ENCODE measurements around the gene GSDMA. TPM values are rescaled to one million over a fixed set of nuclear protein-coding genes. Genes with fewer than 3 reads are reported as not detected.

Gene GSDMA
- total RNA-seq, 5 donors from 2014 or later (not counting 1 experiment from before 2014, with no cell fraction given): 0.86 to 7.6 (median 3.4) TPM

DNA sequence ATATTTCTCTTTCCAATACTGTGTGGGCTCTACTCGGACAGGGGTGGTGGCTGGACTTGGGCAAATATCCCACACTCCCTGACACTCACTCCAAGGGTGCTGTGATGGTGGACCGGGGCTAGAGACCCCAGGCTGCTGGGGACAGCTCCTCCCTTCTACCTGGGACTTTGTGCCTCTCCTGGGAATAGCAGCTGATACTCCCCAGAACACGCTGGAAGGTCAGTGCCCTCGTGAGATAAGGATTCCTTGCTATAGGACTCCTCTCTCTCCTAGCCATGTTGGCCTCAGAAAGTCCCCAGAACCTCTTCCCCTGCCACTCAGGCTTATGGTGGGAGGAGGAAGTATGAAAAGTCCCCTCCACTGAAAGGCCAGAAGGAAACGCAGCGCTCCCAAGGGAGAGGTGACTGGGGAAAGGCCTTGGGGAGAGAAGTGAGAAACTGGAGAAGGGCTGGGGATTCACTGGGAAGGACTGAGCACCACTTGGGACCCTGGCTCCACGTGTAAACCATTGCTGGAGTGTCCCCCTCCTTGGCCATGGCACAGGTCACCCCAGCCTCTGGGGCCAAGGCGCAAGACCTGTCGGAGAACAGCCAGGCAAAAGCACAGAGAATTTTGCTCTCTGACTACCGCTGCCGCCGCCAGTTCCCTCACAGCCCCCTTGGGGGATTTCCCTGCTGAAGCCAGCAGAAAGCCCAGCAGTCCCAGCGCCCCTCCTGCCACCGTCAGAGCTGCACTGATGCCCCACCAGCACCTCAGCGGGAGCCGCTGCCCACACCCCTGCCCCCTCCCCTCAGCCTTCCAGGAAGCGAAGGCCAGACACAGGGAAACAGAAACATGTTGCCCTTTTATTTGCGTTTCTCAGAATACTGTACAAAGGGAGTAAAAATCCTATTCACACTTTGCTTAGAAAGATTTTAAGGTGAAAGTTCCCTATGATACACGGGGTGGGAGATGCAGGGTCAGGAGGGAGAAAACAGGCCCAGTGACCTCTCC is 42.3 kb upstream of the GSDMA start:
- Histone ChIP-seq H3K4me3 (ENCODE audit: control insufficient read depth in 1 of 2, extremely low read depth in 1 of 2, low read length in 1 of 2) (no peak overlapping the region), H3K27ac (ENCODE audit: low read length) (peak overlapping the region; percentile 55), H3K9me3 (no peaks in the 10 kb centered on the region), H3K4me1 (ENCODE audit: control insufficient read depth in 1 of 2, extremely low read depth in 1 of 2, insufficient read depth in 2 of 2, low read length in 2 of 2) (peaks cover 40 to 71% of the 10 kb centered on the region in 2 experiments), H3K27me3 (replicated peaks in 1 of 2; ENCODE audit: control insufficient read depth in 2 of 2, extremely low read depth in 1 of 2, insufficient read depth in 2 of 2, low read length in 1 of 2) (no peaks in the 10 kb centered on the region), H3K36me3 (ENCODE audit: control insufficient read depth in 2 of 2, extremely low read depth in 1 of 2, insufficient read depth in 1 of 2, low read length in 1 of 2) (peaks cover 20 to 50% of the 10 kb centered on the region in 2 donors)
- POLR2A ChIA-PET: no interaction called here
- H3K27me3 Mint-ChIP-seq: no peaks in the 10 kb centered on the region
- ATAC-seq (replicated peaks in 1 of 4) (peak; percentile 41 to 88 (median 46)), DNase-seq (peak in 29 of 35 experiments; percentile 14 to 60 (median 34))
- H3K36me3 Mint-ChIP-seq: peaks cover 46% of the 10 kb centered on the region
- WGBS (ENCODE audit: insufficient coverage): 46% methylated on average over 8 of the region's 19 CpGs
- peaks cover 71 to 83% (median 79%) of the 10 kb centered on the region in 3 donors for H3K4me1 Mint-ChIP-seq
- peak overlapping the region; percentile 87 to 89 for H3K27ac Mint-ChIP-seq
- no peaks in the 10 kb centered on the region for H3K9me3 Mint-ChIP-seq
- H3K4me3 Mint-ChIP-seq: peak overlapping the region in 1 of 3 donors; percentile 90
- CTCF ChIA-PET: no interaction called here

- Histone ChIP-seq H3K36me3 (ENCODE audit: control insufficient read depth in 2 of 2, extremely low read depth in 1 of 2, insufficient read depth in 1 of 2, low read length in 1 of 2) (peaks cover 17 to 50% of the 10 kb centered on the region in 2 donors), H3K27me3 (replicated peaks in 1 of 2; ENCODE audit: control insufficient read depth in 2 of 2, extremely low read depth in 1 of 2, insufficient read depth in 2 of 2, low read length in 1 of 2) (no peaks in the 10 kb centered on the region), H3K9me3 (no peaks in the 10 kb centered on the region), H3K4me3 (ENCODE audit: control insufficient read depth in 1 of 2, extremely low read depth in 1 of 2, low read length in 1 of 2) (no peak overlapping the region), H3K4me1 (ENCODE audit: control insufficient read depth in 1 of 2, extremely low read depth in 1 of 2, insufficient read depth in 2 of 2, low read length in 2 of 2) (peaks cover 45 to 79% of the 10 kb centered on the region in 2 experiments), H3K27ac (ENCODE audit: low read length) (peak overlapping the region; percentile 55)
- H3K9me3 Mint-ChIP-seq: no peaks in the 10 kb centered on the region
- peaks cover 80 to 89% (median 87%) of the 10 kb centered on the region in 3 donors for H3K4me1 Mint-ChIP-seq
- ChIA-PET CTCF (interaction anchor here in 1 of 2 donors (0.7 kb wide), 1 partner anchor 19 kb away, joined by 3 read pairs; no protein-coding TSS in a partner anchor), POLR2A (no interaction called here)
- peaks cover 43% of the 10 kb centered on the region for H3K36me3 Mint-ChIP-seq
- ATAC-seq (replicated peaks in 1 of 4) (peak; percentile 13 to 22 (median 18)), DNase-seq (no peak)
- peak overlapping the region in 2 of 3 donors; percentile 37 to 90 for H3K4me3 Mint-ChIP-seq
- H3K27me3 Mint-ChIP-seq: no peaks in the 10 kb centered on the region
- H3K27ac Mint-ChIP-seq: peak overlapping the region; percentile 87 to 89
- WGBS (ENCODE audit: insufficient coverage): 13% methylated on average over 3 of the region's 5 CpGs
These were observed 41.5 kb upstream of the GSDMA start for GRCh38 chr17:39921323-39921722.

DNA sequence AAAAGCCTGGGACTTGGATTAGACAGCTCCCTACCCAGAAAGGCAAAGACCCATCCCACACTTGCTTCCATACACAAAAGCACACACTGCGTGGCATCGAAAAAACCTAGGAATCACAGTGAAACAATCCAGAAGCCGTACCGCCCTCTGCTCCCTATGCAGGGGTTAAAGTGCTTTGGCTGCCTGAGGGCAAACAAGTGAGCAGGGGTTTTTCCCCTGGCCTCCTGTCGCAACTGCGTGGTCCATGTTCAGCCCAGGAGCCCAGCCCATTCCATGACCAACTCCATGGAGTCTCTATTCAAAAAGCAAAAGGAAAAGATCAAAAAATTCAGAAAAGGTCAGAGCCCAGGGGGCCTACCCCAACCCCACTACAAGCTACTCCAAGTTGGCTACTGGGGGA is 40.8 kb upstream of the GSDMA start:
- peak overlapping the region; percentile 55 for H3K27ac ChIP-seq (ENCODE audit: low read length)
- peaks cover 45 to 84% of the 10 kb centered on the region in 2 experiments for H3K4me1 ChIP-seq (ENCODE audit: control insufficient read depth in 1 of 2, extremely low read depth in 1 of 2, insufficient read depth in 2 of 2, low read length in 2 of 2)
- Mint-ChIP-seq H3K4me1 (peaks cover 81 to 88% (median 83%) of the 10 kb centered on the region in 3 donors), H3K36me3 (peaks cover 40% of the 10 kb centered on the region), H3K4me3 (peak overlapping the region in 1 of 3 donors; percentile 90), H3K9me3 (no peaks in the 10 kb centered on the region), H3K27ac (peak overlapping the region; percentile 87 to 89), H3K27me3 (no peaks in the 10 kb centered on the region)
- DNase-seq (no peak), ATAC-seq (replicated peaks in 1 of 4) (no peak)
- H3K9me3 ChIP-seq: no peaks in the 10 kb centered on the region
- 100% methylated on average over 3 of the region's 6 CpGs for WGBS (ENCODE audit: insufficient coverage)
- ChIA-PET CTCF (interaction anchor here (0.5 to 1.3 kb wide), 3 partner anchors 9 to 264 kb away, joined by 3 to 7 read pairs (median 6); no protein-coding TSS in a partner anchor), POLR2A (no interaction called here)
- peaks cover 11 to 45% of the 10 kb centered on the region in 2 donors for H3K36me3 ChIP-seq (ENCODE audit: control insufficient read depth in 2 of 2, extremely low read depth in 1 of 2, insufficient read depth in 1 of 2, low read length in 1 of 2)
- no peaks in the 10 kb centered on the region for H3K27me3 ChIP-seq (replicated peaks in 1 of 2; ENCODE audit: control insufficient read depth in 2 of 2, extremely low read depth in 1 of 2, insufficient read depth in 2 of 2, low read length in 1 of 2)
- peak overlapping the region in 1 of 2 donors; percentile 39 for H3K4me3 ChIP-seq (ENCODE audit: control insufficient read depth in 1 of 2, extremely low read depth in 1 of 2, low read length in 1 of 2)

GRCh38 chr17:39923230-39923629 is 39.6 kb upstream of the GSDMA start:
- H3K27ac ChIP-seq (ENCODE audit: low read length): no peak overlapping the region
- H3K27me3 Mint-ChIP-seq: no peaks in the 10 kb centered on the region
- peak overlapping the region in 2 of 3 donors; percentile 9 to 90 for H3K4me3 Mint-ChIP-seq
- 100% methylated on average over 1 of the region's 6 CpGs for WGBS (ENCODE audit: insufficient coverage)
- H3K36me3 Mint-ChIP-seq: peaks cover 33% of the 10 kb centered on the region
- no peaks in the 10 kb centered on the region for H3K9me3 ChIP-seq
- ATAC-seq (replicated peaks in 1 of 4) (no peak), DNase-seq (no peak)
- H3K9me3 Mint-ChIP-seq: no peaks in the 10 kb centered on the region
- ChIA-PET POLR2A (no interaction called here), CTCF (no interaction called here)
- peaks cover 79 to 83% (median 81%) of the 10 kb centered on the region in 3 donors for H3K4me1 Mint-ChIP-seq
- no peak overlapping the region for H3K4me3 ChIP-seq (ENCODE audit: control insufficient read depth in 1 of 2, extremely low read depth in 1 of 2, low read length in 1 of 2)
- H3K4me1 ChIP-seq (ENCODE audit: control insufficient read depth in 1 of 2, extremely low read depth in 1 of 2, insufficient read depth in 2 of 2, low read length in 2 of 2): peaks cover 45 to 86% of the 10 kb centered on the region in 2 experiments
- H3K27ac Mint-ChIP-seq: peak overlapping the region; percentile 87 to 89
- peaks cover 10 to 44% of the 10 kb centered on the region in 2 donors for H3K36me3 ChIP-seq (ENCODE audit: control insufficient read depth in 2 of 2, extremely low read depth in 1 of 2, insufficient read depth in 1 of 2, low read length in 1 of 2)
- H3K27me3 ChIP-seq (replicated peaks in 1 of 2; ENCODE audit: control insufficient read depth in 2 of 2, extremely low read depth in 1 of 2, insufficient read depth in 2 of 2, low read length in 1 of 2): no peaks in the 10 kb centered on the region

DNA sequence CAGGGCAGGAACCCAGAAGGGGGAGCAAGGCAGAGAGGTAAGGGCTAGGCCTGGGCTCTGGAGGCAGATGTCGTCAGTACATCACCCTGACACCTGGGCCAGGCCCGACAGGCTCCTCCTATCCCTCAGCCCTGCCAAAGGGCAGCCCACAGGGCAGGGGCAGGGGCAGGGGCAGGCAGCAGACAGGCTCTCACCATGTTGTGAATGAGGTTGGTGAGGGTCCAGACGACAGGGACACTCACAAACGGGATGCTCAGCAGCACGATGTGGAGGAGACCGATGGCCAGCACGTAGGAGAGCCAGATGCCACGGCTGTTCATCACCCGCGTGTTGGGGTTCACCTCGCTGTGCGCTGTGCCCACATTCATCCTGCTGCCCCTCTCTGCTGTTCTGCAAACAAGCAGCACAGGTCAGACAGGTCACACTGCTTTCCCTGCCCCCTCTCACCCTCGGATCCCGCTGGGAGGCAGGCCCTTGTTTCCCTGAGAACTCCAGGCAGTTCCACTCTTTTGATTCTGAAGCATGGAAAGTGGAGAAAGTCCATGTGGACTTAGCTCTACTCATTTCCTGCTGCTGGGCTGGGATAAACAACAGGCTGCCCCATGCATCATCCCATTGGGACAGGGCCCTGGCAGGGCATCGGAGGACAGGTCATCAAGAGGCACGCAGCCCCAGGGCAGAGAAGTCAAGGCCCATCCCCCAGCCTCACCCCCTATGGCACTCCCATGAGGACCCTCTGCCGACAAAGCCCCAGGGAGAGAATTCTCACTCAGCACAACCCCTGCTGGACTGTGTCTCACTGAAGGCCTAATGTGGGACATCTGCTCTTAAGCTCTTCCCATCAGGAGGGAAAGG is 38.7 kb upstream of the GSDMA start:
- Histone ChIP-seq H3K36me3 (ENCODE audit: control insufficient read depth in 2 of 2, extremely low read depth in 1 of 2, insufficient read depth in 1 of 2, low read length in 1 of 2) (peaks cover 10 to 42% of the 10 kb centered on the region in 2 donors), H3K4me3 (ENCODE audit: control insufficient read depth in 1 of 2, extremely low read depth in 1 of 2, low read length in 1 of 2) (peak overlapping the region; percentile 93 to 95)

GRCh38 chr17:39924691-39925055 is 38.1 kb upstream of the GSDMA start:
- Mint-ChIP-seq H3K4me3 (peak overlapping the region; percentile 90 to 99 (median 97)), H3K9me3 (no peaks in the 10 kb centered on the region), H3K4me1 (peaks cover 72 to 80% (median 74%) of the 10 kb centered on the region in 3 donors), H3K36me3 (peaks cover 24% of the 10 kb centered on the region), H3K27ac (peak overlapping the region; percentile 94 to 98), H3K27me3 (no peaks in the 10 kb centered on the region)
- no peaks in the 10 kb centered on the region for H3K27me3 ChIP-seq (replicated peaks in 1 of 2; ENCODE audit: control insufficient read depth in 2 of 2, extremely low read depth in 1 of 2, insufficient read depth in 2 of 2, low read length in 1 of 2)
- H3K36me3 ChIP-seq (ENCODE audit: control insufficient read depth in 2 of 2, extremely low read depth in 1 of 2, insufficient read depth in 1 of 2, low read length in 1 of 2): peaks cover 10 to 39% of the 10 kb centered on the region in 2 donors
- peak overlapping the region; percentile 93 to 95 for H3K4me3 ChIP-seq (ENCODE audit: control insufficient read depth in 1 of 2, extremely low read depth in 1 of 2, low read length in 1 of 2)
- H3K9me3 ChIP-seq: no peaks in the 10 kb centered on the region
- 40% methylated on average over 3 of the region's 3 CpGs for WGBS (ENCODE audit: insufficient coverage)
- POLR2A ChIA-PET: no interaction called here
- no peak for DNase-seq
- ATAC-seq (replicated peaks in 1 of 4): no peak
- CTCF ChIA-PET: interaction anchor here in 1 of 2 donors (1.7 kb wide), 1 partner anchor 51 kb away, joined by 4 read pairs; no protein-coding TSS in a partner anchor
- H3K4me1 ChIP-seq (ENCODE audit: control insufficient read depth in 1 of 2, extremely low read depth in 1 of 2, insufficient read depth in 2 of 2, low read length in 2 of 2): peaks cover 47 to 76% of the 10 kb centered on the region in 2 experiments
- H3K27ac ChIP-seq (ENCODE audit: low read length): peak overlapping the region; percentile 76

More for the DNA sequence above, 38.7 kb upstream of the GSDMA start:
- H3K27me3 ChIP-seq (replicated peaks in 1 of 2; ENCODE audit: control insufficient read depth in 2 of 2, extremely low read depth in 1 of 2, insufficient read depth in 2 of 2, low read length in 1 of 2): no peaks in the 10 kb centered on the region
- no peak for ATAC-seq (replicated peaks in 1 of 4)
- peaks cover 47 to 78% of the 10 kb centered on the region in 2 experiments for H3K4me1 ChIP-seq (ENCODE audit: control insufficient read depth in 1 of 2, extremely low read depth in 1 of 2, insufficient read depth in 2 of 2, low read length in 2 of 2)
- H3K27me3 Mint-ChIP-seq: no peaks in the 10 kb centered on the region
- H3K36me3 Mint-ChIP-seq: peaks cover 28% of the 10 kb centered on the region
- no peaks in the 10 kb centered on the region for H3K9me3 ChIP-seq
- H3K4me1 Mint-ChIP-seq: peaks cover 74 to 80% (median 74%) of the 10 kb centered on the region in 3 donors
- 86% methylated on average over 13 of the region's 17 CpGs for WGBS (ENCODE audit: insufficient coverage)
- peak overlapping the region; percentile 76 for H3K27ac ChIP-seq (ENCODE audit: low read length)
- no peak for DNase-seq
- ChIA-PET POLR2A (no interaction called here), CTCF (no interaction called here)
- H3K4me3 Mint-ChIP-seq: peak overlapping the region; percentile 90 to 99 (median 97)
- H3K9me3 Mint-ChIP-seq: no peaks in the 10 kb centered on the region
- H3K27ac Mint-ChIP-seq: peak overlapping the region; percentile 94 to 98

Data from T-cell (primary cell).